Activated T-cell treated with anti-CD3 and anti-CD28 coated beads, Interleukin-2, amount 50 U/mL, for 72 hours (primary cell): ENCODE results near the gene DPEP3. TPM values are rescaled to one million over a fixed set of nuclear protein-coding genes. Genes with fewer than 3 reads are reported as not detected.

Experiments
- ATAC-seq, 2 donors: fragments of 150-1000 bp; cut with Tn5 transposase; replicated peaks in 1 of 2; 2 replicates each; pipeline ENCODE4 v1.10.0; 2021; ENCODE audit warnings: moderate library complexity in 2 of 2, mild to moderate bottlenecking in 1 of 2
- DNase-seq, 2 donors: peaks; one replicate each; pipeline ENCODE4 v3.0.0; 2021 to 2022; ENCODE audit warnings: mixed read lengths in 1 of 2
- H3K27ac Mint-ChIP-seq: one replicate; pipeline ENCODE4 v1.8.0; 2022; ENCODE audit warnings: mild to moderate bottlenecking, moderate library complexity, mixed read lengths
- H3K27me3 Mint-ChIP-seq: one replicate; pipeline ENCODE4 v1.8.0; 2022; ENCODE audit warnings: low read depth, mixed read lengths
- H3K36me3 Mint-ChIP-seq, 2 donors: one replicate each; pipeline ENCODE4 v1.8.0; 2022; ENCODE audit warnings: mixed read lengths in 2 of 2, mild to moderate bottlenecking in 1 of 2; ENCODE audit not compliant: insufficient read depth in 2 of 2
- H3K4me1 Mint-ChIP-seq: one replicate; pipeline ENCODE4 v1.8.0; 2022; ENCODE audit warnings: low read depth, mixed read lengths
- H3K4me3 Mint-ChIP-seq, 2 donors: one replicate each; pipeline ENCODE4 v1.8.0; 2022; ENCODE audit warnings: mild to moderate bottlenecking in 2 of 2, mixed read lengths in 2 of 2, moderate library complexity in 2 of 2
- H3K9me3 Mint-ChIP-seq, 2 donors: one replicate each; pipeline ENCODE4 v1.8.0; 2022; ENCODE audit warnings: mixed read lengths in 2 of 2
- total RNA-seq, 2 donors: library from RNA; stranded (reverse); gene quantifications; one replicate each; pipeline ENCODE4 v1.2.3, GENCODE V29; 2022

Gene DPEP3
- total RNA-seq, 2 donors from 2014 or later, result 0.12 to 0.16 TPM

- Mint-ChIP-seq H3K27ac (peak within 1 kb of the TSS; percentile 94), H3K27me3 (no peaks in the 10 kb centered on the region), H3K36me3 (peaks cover 2 to 6% of the 10 kb centered on the region in 2 donors), H3K9me3 (no peaks in the 10 kb centered on the region), H3K4me3 (peak within 1 kb of the TSS; percentile 82 to 99), H3K4me1 (peaks cover 29% of the 10 kb centered on the region)
- peak; percentile 92 to 95 for ATAC-seq
- DNase-seq, result peak; percentile 94 to 97
Observed at GRCh38 chr16:67968400-67969253, 11.7 kb downstream of the DPEP3 start, which contains the start of gene SLC12A4. SLC12A4 (minus strand) TSS chr16:67968637; CDS start chr16:67968553, 84 bp downstream.

DNA sequence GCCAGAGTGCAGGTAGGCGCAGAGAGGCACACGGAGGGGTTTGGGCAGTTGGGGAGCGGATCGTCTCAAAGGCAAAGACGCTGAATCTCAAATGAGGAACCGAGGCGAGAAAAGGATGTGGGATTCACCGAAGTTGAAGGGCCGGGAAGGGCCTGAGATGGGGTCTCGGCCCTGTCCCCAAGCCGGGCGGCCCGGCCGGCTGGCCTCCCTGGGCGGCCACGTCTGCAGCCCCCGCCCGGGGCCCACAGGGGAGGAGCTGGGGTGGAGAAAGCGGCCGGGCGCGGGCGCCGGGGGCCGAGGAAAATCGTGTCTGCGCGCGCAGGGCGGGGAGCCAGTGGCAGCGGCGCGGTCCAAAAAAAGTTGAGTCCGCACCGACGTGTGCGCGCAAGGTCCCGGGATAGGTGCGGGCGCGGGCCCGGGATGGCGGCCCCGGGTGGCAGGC is 12.3 kb downstream of the DPEP3 start:
- peak; percentile 52 to 64 for DNase-seq
- H3K9me3 Mint-ChIP-seq, result no peaks in the 10 kb centered on the region
- peaks cover 29% of the 10 kb centered on the region for H3K4me1 Mint-ChIP-seq
- H3K36me3 Mint-ChIP-seq, result peaks cover 2 to 6% of the 10 kb centered on the region in 2 donors
- peak overlapping the region; percentile 94 for H3K27ac Mint-ChIP-seq
- no peaks in the 10 kb centered on the region for H3K27me3 Mint-ChIP-seq
- ATAC-seq, result peak; percentile 29 to 36
- H3K4me3 Mint-ChIP-seq, result peak overlapping the region; percentile 82 to 99

DNA sequence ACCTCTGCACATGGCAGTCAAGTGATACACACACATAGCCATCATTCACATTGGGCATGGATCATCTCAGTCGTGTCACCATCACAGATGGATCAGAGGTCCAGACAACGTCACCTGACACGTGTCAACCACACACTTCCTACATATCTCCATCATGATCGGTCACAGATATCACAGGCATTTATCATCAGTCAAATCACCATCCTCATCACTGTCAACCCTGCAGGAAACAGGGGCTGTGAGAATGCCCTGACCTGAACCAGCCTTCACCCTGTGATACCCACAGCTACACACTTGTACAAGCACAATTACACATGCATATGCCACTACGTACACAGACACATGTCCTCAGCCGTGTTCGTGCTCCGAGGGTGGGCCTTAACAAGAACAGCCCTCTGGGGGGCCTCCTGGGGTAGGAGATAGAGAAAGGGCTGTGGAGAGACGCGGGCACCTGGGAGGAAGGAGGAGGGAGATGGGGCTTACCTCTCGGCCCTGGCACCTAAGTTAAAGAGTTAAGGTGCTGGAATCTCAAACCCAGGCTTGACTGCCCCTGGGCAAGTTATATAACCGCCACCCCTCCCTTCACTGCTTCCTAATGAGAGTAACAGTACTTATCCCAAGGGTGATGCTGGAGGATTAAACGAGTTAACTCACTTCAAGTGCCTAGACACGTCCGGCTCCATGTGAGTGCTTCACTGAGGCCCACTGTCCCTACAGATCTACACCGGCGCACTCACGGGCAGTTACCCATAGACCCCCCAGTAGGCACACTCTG is 12.9 kb downstream of the DPEP3 start:
- DNase-seq (peak; percentile 29 to 33), ATAC-seq (peak; percentile 1 to 32)
- peak overlapping the region; percentile 82 to 99 for H3K4me3 Mint-ChIP-seq
- H3K27me3 Mint-ChIP-seq, result no peaks in the 10 kb centered on the region
- no peaks in the 10 kb centered on the region for H3K9me3 Mint-ChIP-seq
- peaks cover 8% of the 10 kb centered on the region in 2 donors for H3K36me3 Mint-ChIP-seq
- H3K27ac Mint-ChIP-seq, result peak overlapping the region; percentile 94
- peaks cover 29% of the 10 kb centered on the region for H3K4me1 Mint-ChIP-seq

DNA sequence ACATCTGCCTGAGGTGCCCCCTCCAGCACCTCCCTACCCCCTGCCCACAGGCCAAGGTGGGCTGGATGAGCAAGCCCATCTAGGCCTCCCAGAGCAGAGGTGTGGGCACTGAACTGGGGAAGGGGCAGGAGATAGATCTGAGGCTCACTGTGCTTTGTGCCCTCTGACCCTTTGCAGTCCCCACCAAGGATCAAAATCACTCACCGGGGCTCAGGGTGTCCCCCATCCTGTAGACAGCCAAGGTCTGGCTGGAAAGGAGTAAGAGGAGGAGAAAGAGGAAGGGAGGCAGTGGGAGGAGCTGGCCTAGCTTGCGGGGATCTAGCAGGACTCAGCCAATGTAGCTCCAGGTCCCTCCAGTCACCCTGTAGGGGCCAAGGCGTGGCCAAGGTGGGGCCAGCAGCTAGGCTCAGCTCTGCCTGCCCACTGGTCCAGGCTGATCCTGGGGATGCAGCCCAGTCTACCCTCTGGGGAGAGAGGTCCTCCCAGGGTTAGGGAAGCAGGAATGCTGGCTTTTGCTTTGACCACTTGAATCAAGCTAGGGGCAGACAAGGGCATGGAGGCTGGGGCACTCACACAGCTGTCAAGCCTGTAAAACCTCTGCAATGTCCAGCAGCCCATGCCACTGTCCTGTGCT is 13.6 kb downstream of the DPEP3 start:
- peaks cover 8% of the 10 kb centered on the region in 2 donors for H3K36me3 Mint-ChIP-seq
- no peaks in the 10 kb centered on the region for H3K27me3 Mint-ChIP-seq
- no peak overlapping the region for H3K27ac Mint-ChIP-seq
- DNase-seq (no peak), ATAC-seq (no peak)
- peak overlapping the region; percentile 82 to 99 for H3K4me3 Mint-ChIP-seq
- H3K9me3 Mint-ChIP-seq, result no peaks in the 10 kb centered on the region
- H3K4me1 Mint-ChIP-seq, result peaks cover 29% of the 10 kb centered on the region

DNA sequence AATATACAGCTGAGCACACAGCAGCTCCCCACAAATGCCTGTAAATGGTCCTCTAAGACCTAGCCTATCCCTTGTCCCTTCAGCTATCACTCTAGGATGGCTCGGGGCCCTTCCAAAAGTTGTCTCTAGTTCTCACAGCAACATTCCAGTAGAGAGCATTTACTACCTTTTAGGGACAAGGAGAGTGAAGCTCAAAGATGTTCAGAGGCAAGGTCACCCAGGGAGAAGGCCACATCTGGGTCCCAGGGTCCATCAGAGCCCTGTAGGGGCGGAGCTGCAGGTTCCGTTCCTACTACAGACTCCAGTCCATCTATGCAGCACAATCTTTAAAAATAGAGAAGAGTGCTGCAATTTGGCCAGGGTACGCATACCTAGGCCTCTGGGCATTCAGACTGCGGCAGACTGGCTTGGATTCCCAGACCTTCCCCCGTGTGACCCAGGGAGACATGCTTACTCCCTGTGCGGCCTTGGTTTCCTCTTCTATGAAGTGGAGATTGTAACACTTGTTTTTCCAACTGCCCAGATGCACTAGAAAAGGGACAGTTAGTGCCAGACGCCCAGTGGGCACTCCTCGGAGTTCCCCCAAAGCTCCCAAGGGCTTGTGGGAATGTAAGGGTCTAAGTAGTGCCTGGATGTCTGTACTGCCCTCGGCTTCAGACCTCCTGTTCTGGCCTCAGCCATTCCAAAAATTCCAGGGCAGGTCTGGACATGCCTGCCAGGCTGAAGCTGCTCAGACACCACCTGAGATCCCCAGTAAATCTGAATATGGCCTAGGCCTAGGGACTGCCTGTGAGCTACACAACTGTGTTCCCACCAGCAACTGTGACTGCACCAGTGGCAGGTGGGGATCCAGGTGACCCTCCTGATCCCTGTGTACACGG is 14.4 kb downstream of the DPEP3 start:
- Mint-ChIP-seq H3K4me1 (peaks cover 29% of the 10 kb centered on the region), H3K36me3 (peaks cover 8% of the 10 kb centered on the region in 2 donors), H3K9me3 (no peaks in the 10 kb centered on the region), H3K27ac (no peak overlapping the region), H3K27me3 (no peaks in the 10 kb centered on the region), H3K4me3 (peak overlapping the region in 1 of 2 donors; percentile 82)
- no peak for DNase-seq
- ATAC-seq, result no peak

- Mint-ChIP-seq H3K9me3 (no peaks in the 10 kb centered on the region), H3K27me3 (no peaks in the 10 kb centered on the region), H3K27ac (no peak overlapping the region), H3K4me1 (peaks cover 26% of the 10 kb centered on the region), H3K36me3 (peaks cover 8 to 10% of the 10 kb centered on the region in 2 donors), H3K4me3 (no peak overlapping the region)
- no peak for ATAC-seq
- DNase-seq, result no peak
Observed at GRCh38 chr16:67964477-67965131, 15.7 kb downstream of the DPEP3 start.

- DNase-seq, result no peak
- peaks cover 18% of the 10 kb centered on the region for H3K4me1 Mint-ChIP-seq
- ATAC-seq, result no peak
- peaks cover 8 to 10% of the 10 kb centered on the region in 2 donors for H3K36me3 Mint-ChIP-seq
- H3K27me3 Mint-ChIP-seq, result no peaks in the 10 kb centered on the region
- H3K27ac Mint-ChIP-seq, result no peak overlapping the region
- no peak overlapping the region for H3K4me3 Mint-ChIP-seq
- H3K9me3 Mint-ChIP-seq, result no peaks in the 10 kb centered on the region
Observed at GRCh38 chr16:67963662-67964321, 16.5 kb downstream of the DPEP3 start.

GRCh38 chr16:67963292-67963661 is 17.0 kb downstream of the DPEP3 start:
- Mint-ChIP-seq H3K4me3 (no peak overlapping the region), H3K27me3 (no peaks in the 10 kb centered on the region), H3K4me1 (peaks cover 18% of the 10 kb centered on the region), H3K36me3 (peaks cover 8 to 10% of the 10 kb centered on the region in 2 donors), H3K9me3 (no peaks in the 10 kb centered on the region), H3K27ac (no peak overlapping the region)
- DNase-seq (no peak), ATAC-seq (no peak)

DNA sequence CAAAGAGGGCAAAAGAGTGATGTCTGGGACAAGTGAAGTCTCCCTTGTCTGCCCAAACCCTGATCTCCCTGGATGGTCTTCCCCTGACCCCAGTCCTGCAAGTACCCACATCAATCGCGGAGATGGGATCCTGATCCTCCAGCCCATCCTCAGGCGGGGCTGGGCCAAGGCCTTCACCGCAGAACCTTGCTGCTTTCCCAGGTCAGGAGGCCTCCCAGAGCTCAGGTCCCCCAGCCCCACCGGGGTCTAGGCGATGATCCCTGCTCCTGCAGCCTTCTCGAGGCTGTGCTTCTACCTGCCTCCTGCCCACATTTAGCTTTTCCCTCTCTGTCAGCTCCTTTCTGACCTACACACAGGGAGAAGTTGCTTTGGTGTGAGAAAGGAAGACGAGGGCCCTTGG is 18.2 kb downstream of the DPEP3 start:
- Mint-ChIP-seq H3K4me3 (no peak overlapping the region), H3K27ac (no peak overlapping the region), H3K27me3 (no peaks in the 10 kb centered on the region), H3K9me3 (no peaks in the 10 kb centered on the region), H3K36me3 (peaks cover 3 to 8% of the 10 kb centered on the region in 2 donors), H3K4me1 (peaks cover 10% of the 10 kb centered on the region)
- DNase-seq, result no peak
- no peak for ATAC-seq

DNA sequence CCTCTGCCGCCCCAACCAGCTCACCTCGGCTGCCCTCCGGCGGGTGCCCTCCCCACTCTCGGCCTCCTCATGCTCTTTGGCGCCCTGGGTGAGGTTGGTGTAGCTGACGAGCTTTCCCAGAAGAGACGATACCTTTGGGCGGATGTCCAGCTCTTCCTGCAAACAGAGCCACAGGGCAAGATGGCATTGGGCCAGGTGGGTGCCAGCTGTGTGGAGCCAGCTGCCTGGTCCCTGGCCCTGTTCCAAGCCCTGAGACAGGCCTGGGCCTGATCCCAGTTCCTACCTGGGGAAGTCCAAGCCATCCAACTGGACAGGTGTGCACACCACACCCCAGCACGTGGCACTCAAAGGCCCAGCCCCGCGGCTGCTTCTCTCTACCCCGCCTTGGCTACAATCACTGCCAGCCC is 18.7 kb downstream of the DPEP3 start:
- no peak overlapping the region for H3K27ac Mint-ChIP-seq
- no peaks in the 10 kb centered on the region for H3K27me3 Mint-ChIP-seq
- peaks cover 2 to 8% of the 10 kb centered on the region in 2 donors for H3K36me3 Mint-ChIP-seq
- DNase-seq (no peak), ATAC-seq (no peak)
- peaks cover 4% of the 10 kb centered on the region for H3K4me1 Mint-ChIP-seq
- H3K4me3 Mint-ChIP-seq, result no peak overlapping the region
- no peaks in the 10 kb centered on the region for H3K9me3 Mint-ChIP-seq

DNA sequence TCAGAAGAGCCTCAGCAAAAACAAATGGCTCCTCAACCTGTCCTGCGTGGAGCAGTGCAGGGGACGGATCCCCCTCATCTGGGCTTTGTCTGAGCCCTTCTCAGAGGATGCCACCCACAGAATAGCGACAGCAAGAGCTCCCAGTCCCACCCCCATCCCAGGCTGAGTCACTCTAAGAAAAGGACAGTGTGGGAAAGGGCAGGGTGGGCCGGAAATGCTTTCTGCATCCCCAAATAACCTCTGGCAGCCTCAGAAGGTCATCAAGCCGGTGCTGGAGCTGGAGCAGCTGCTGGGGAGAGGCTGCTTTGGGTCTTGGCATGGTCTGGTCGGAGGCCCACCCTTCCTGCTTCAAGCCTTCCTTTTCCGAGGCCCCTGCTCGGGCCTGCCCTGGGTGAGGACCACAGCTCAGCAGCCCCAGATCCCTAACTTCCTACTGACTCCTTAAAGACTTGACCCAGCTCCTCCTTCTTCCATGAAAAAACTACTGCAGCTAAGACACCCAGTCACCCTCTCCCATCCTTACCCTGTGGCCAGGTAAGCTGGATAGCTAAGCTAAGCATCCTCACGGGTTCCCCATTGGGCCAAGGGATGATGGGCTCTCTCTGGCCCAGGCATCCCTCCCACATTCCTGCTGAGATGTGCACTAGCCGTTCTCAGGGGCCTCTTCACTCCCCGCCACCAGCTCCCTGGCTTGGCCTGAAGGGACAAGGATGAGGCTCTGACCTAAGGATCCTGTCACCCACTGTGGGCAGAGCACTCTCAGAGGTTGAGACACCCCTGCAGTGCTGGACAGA is 20.6 kb downstream of the DPEP3 start:
- H3K9me3 Mint-ChIP-seq, result no peaks in the 10 kb centered on the region
- no peaks in the 10 kb centered on the region for H3K4me1 Mint-ChIP-seq
- no peak overlapping the region for H3K4me3 Mint-ChIP-seq
- DNase-seq (no peak), ATAC-seq (no peak)
- H3K27me3 Mint-ChIP-seq, result no peaks in the 10 kb centered on the region
- H3K36me3 Mint-ChIP-seq, result peaks cover 2 to 8% of the 10 kb centered on the region in 2 donors
- H3K27ac Mint-ChIP-seq, result no peak overlapping the region
